Middle frontal gyrus (tissue), 1 donor: ENCODE data around the gene CTCFL.

Experiments
- DNase-seq: peaks from one replicate; pipeline ENCODE4 v3.0.0-alpha.2; 2015; ENCODE audit warnings: low spot score; ENCODE audit errors: extremely low spot score

Gene CTCFL

GRCh38 chr20:57465486-57465885 is 59.5 kb downstream of the CTCFL start:
- no peak for DNase-seq

GRCh38 chr20:57464642-57465211 is 60.2 kb downstream of the CTCFL start:
- no peak for DNase-seq

DNA sequence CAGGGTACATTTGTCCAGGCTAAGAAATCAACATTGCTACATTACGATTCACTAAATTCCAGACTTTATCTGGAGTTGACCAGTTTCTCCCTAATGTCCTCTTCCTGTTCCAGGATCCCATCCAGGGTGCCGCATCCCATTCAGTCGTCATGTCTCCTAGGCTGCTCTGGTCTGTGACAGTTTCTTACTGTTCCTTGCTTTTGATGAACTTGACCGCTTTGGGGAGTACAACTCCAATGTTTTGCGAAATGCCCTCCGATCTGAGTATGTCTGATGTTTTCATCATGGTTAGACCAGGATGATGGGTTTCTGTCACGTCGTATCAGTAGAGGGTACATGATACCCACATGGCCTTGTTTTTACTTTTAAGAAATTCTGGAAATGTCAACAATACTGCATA is 62.2 kb downstream of the CTCFL start:
- no peak for DNase-seq

DNA sequence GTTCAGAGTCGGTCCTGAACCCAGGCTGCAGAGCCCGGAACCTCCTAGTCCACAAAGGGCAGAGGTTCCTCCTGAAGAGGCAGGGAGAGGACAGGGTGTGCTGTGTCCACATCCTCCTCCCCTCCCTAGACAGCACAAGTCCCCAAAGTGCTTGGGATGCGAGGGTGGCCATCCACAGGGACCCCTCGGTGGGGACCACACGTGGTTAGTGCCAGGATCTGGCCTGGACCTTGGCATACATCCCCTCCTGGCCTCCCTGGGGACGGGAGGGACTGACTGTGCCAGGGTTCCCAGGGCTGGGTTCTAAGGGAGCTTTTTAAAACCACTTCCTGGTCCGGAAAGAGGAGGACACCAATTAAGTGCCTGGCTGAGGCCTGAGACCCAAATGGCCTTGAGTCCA is 63.2 kb downstream of the CTCFL start:
- no peak for DNase-seq

- DNase-seq = no peak
Measured at GRCh38 chr20:57460781-57461465, 64.0 kb downstream of the CTCFL start.

- DNase-seq = no peak
Measured at GRCh38 chr20:57459897-57460296, 65.0 kb downstream of the CTCFL start.

GRCh38 chr20:57459278-57459677 is 65.7 kb downstream of the CTCFL start:
- DNase-seq = no peak

DNA sequence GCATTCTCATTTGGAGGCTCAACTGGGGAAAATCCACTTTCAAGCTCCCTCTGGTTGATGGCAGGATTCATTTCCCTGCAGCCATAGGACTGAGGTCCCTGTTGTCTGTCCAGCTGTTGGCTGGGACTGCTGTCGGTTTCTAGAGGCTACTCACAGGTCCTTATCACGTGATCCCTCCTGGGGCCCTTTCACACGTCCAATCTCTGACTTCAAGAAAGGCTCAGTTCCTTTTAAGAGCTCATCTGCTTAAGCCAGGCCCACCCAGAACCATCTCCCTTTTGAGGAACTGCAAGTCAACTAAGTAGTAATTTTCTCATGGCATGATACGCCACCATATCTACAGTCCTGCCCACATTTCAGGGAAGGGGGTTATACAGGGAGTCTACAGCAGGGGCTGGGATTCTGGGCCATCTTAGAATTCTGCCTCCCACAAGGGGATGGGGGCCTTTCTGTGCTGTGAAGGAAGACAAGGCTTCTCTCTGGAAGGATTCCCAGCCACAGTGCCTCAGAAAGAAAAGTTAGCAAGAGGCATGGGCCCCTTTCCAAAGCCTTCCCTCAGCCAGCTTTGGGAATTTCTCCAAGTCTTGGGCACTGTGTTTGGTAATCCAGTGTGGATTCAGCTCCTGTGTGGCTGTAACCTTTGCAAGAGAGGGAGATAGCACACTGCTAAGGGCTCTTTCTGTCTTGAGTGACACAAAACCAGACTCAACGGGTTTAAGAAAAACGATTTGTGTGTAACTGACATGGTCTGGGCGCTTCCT is 66.4 kb downstream of the CTCFL start:
- DNase-seq = peak; percentile 40

DNA sequence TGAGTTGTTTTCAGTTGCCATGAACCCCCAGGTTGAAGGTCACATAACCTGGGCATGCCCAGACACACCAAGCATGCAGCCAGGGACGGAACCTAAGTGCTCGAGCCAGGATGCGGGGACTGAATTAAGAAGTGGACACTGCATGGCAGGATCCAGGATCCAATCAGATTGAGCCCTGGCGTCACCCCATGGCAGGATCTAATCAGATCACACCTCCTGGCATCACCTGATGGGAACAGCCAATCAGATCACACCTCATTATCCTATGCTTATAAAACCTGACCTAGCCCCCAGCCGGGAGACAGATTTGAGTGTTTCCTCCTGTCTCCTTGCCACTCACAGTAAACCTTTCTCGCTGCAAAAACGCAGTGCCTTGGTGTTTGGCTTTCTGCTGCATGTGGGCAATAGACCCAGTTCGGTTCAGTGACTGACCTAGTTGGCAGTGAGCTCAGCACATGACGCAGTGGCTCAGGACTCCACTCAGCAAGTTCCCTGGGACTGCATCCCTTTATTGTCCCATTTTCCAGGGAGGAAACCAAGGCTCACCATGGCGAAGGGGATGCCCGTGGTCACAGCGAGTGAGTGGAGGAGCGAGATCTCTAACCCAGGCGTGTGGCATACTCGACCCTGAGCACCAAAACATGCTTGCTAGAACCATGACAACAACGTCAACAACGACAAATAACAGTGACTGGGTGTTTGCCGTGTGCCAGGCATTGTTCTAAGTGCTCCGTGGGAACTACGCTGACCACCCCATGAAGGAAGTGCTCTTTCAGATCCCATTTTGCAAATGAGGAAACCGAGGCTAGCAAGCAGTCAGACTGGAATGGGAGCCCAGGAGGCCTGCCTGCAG is 67.5 kb downstream of the CTCFL start:
- no peak for DNase-seq

DNA sequence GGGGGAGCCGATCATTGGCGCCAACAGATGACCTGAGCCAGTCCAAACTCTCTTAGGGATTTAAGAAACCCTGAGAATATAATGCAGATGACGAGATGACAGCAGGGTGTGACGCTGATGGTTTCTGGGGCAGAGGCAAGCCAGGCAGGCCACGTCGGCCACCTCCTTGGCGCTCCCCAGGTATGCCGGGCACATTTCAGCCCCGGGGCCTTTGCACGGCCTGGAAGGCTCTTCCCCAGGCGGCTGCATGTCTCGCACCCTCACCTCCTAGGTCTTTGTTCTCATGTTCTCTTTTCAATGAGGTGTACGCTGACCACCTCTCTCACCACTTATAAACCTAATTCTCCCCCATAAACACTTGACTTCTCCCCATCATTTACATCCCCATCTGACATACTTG is 68.8 kb downstream of the CTCFL start:
- no peak for DNase-seq

GRCh38 chr20:57455386-57455785 is 69.6 kb downstream of the CTCFL start:
- no peak for DNase-seq

DNA sequence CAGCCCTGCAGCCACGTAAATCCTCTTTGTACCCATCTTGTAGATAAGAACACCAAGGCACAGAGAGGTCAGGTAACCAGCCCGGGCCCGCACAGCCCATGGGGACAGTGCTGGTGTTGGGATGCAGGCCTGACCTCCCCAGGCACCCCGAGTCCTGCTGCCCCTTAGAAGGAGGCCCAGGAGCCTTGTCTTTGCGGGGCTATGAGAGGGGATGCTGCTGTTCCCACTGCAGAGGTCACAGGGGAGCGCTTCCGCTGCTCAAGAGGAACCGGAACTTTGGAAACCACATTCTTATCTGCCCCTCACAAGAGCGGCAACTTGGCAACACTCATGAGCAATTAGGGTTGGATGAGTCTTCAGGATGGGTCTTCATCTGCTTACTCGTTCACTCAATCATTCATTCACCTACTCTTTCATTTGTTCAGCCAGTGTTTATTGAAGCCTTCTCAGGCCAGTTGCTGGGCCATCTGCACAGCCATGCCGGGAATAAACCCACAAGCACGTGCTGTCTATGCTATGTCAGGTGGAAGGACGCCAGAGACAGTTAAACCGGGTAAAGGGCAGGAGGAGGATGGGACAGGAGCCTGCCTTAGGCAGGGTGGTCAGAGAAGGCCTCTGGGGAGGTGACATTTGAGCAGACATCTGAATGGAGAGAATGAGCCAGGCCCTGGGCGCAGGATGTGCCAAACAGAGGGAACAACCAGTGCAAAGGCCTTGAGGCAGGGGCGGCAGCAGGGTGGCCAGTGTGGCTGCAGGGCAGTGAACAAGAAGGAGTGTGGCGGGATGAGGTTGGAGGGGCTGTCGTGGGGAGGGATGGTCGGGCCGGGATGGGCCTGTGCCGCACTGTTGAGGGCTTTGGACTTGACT is 72.9 kb downstream of the CTCFL start:
- no peak for DNase-seq

GRCh38 chr20:57451431-57451794 is 73.5 kb downstream of the CTCFL start:
- DNase-seq = no peak

DNA sequence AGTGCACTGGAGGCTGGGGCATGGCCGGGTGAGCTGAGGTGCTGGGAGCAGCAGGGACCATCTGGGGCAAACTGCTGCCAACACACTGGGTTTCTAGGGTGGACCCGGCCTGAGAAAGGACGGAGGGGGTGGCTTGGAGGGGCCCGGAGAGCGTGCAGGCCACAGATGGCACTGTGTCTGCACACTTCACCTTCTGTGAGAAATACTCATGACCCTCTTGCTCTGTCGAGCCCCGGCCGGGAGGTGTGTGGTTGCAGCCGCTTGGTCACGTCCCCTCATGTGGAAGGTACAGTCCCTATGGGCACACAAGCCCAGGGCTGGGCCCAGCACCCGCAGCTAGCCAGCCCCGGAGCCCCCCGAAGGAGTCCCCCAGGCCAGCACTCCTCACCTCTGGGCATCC is 74.0 kb downstream of the CTCFL start:
- DNase-seq = no peak

DNA sequence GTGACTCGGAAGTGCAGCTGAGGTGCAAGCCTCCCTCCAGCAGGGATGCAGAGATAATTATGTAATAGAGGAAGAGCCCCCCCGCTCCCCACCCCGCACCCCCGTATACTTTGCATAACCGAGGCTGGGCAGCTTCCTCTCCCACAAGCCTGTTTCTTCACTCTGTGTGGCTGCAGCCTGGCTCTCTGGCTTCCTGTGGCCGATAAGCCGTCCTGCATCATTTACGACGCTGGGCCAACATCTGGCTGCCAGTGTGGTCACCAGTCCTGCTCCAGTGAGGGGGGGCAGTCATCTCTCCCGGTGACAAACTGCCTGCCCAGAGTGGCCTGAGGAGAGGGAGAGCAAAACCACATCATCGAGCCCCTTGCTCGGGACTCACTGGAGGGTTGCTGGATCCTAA is 74.5 kb downstream of the CTCFL start:
- DNase-seq = no peak

DNA sequence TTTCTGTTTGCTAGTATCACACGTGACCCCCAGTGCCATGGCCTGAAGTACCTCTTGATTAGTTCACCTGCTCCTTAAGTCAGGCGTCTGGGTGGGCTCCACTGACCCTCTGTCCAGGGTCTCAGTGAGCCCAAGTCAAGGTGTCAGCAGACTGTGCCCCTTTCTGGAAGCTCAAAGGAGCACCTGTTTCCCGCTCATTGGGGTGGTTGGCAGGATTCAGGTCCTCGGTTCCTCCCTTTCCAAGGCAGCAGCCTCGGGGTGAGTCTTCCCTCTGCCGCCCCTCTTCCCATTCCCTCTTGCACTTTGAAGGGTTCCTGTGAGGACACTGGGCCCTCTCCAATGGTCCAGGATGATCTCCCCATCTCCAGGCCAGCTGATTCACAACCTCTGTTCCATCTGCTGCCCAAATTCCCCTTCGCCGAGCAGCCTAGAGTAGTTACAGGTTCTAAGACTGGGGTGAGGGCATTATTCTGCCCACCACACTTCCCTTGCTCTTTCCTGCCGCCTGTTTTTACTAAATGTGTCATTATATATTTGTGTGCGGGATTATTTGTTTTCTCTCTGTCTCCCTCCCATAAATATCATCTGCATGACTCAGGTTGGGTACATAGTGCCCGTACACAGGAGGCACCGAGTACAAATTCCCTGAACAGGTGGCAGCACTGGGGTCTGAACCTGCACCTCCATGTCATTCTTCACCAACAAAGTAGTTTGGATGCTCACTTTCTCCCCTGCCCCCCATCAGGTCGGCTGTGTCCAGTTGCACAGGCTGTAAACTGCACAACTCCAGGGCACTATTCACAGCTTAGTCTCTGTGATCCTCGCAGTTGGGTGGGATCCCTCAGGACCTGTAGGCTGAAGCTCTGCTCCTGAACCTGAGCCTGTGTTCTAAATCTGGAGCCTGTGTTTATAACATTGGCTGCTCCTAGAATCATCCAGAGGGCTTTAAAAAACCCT is 75.3 kb downstream of the CTCFL start:
- no peak for DNase-seq

GRCh38 chr20:57448764-57449354 is 76.1 kb downstream of the CTCFL start:
- DNase-seq = no peak
